Measurements from ENCODE around the gene FKBP8.

FKBP8 gene

GRCh38 chr19:18510216-18510615, 33.2 kb downstream of the FKBP8 start:
- no peak for TF ChIP-seq POLR2A (IDR thresholded peaks at IDR 0.05; ENCODE audit: extremely low read depth, insufficient read length)
- TF ChIP-seq CTCF (IDR thresholded peaks at IDR 0.05; ENCODE audit: low read depth, low read length) = no peak
- TF ChIP-seq MAX (IDR thresholded peaks at IDR 0.05; ENCODE audit: low read depth, low read length) = no peak
- TF ChIP-seq MYC (IDR thresholded peaks at IDR 0.05; ENCODE audit: low read depth, low read length) = no peak
- no peak for DNase-seq (ENCODE audit: low read depth)
- no peak overlapping the region for H3K4me3 ChIP-seq (ENCODE audit: low read depth, low read length)

GRCh38 chr19:18508585-18508984, 34.8 kb downstream of the FKBP8 start:
- no peak for TF ChIP-seq MYC (IDR thresholded peaks at IDR 0.05; ENCODE audit: low read depth, low read length)
- H3K4me3 ChIP-seq (ENCODE audit: low read depth, low read length) = no peak overlapping the region
- DNase-seq (ENCODE audit: low read depth) = no peak

GRCh38 chr19:18507727-18508440, 35.5 kb downstream of the FKBP8 start:
- H3K4me3 ChIP-seq (ENCODE audit: low read depth, low read length) = no peak overlapping the region
- no peak for DNase-seq (ENCODE audit: low read depth)
- TF ChIP-seq MYC (IDR thresholded peaks at IDR 0.05; ENCODE audit: low read depth, low read length) (no peak), POLR2A (IDR thresholded peaks at IDR 0.05; ENCODE audit: extremely low read depth, insufficient read length) (no peak), MAX (IDR thresholded peaks at IDR 0.05; ENCODE audit: low read depth, low read length) (no peak), CTCF (IDR thresholded peaks at IDR 0.05; ENCODE audit: low read depth, low read length) (no peak)

GRCh38 chr19:18507021-18507726, 36.2 kb downstream of the FKBP8 start:
- TF ChIP-seq MAX (IDR thresholded peaks at IDR 0.05; ENCODE audit: low read depth, low read length) = no peak
- no peak for TF ChIP-seq POLR2A (IDR thresholded peaks at IDR 0.05; ENCODE audit: extremely low read depth, insufficient read length)
- TF ChIP-seq MYC (IDR thresholded peaks at IDR 0.05; ENCODE audit: low read depth, low read length) = no peak
- no peak for TF ChIP-seq CTCF (IDR thresholded peaks at IDR 0.05; ENCODE audit: low read depth, low read length)
- no peak overlapping the region for H3K4me3 ChIP-seq (ENCODE audit: low read depth, low read length)

GRCh38 chr19:18506101-18506930, 37.1 kb downstream of the FKBP8 start:
- DNase-seq (ENCODE audit: low read depth) = peak; percentile 47
- TF ChIP-seq POLR2A (IDR thresholded peaks at IDR 0.05; ENCODE audit: extremely low read depth, insufficient read length) (no peak), CTCF (IDR thresholded peaks at IDR 0.05; ENCODE audit: low read depth, low read length) (no peak), MYC (IDR thresholded peaks at IDR 0.05; ENCODE audit: low read depth, low read length) (no peak), MAX (IDR thresholded peaks at IDR 0.05; ENCODE audit: low read depth, low read length) (no peak)
- H3K4me3 ChIP-seq (ENCODE audit: low read depth, low read length) = no peak overlapping the region

More at GRCh38 chr19:18507021-18507726, 36.2 kb downstream of the FKBP8 start:
- no peak for DNase-seq (ENCODE audit: low read depth)
